ENCODE data around the gene CCDC32.
"Not testable (repeated sequence)": the region's sequence is repeated elsewhere in the genome, so short reads cannot be mapped to it uniquely, and the experiment has no call there.

Gene CCDC32

DNA sequence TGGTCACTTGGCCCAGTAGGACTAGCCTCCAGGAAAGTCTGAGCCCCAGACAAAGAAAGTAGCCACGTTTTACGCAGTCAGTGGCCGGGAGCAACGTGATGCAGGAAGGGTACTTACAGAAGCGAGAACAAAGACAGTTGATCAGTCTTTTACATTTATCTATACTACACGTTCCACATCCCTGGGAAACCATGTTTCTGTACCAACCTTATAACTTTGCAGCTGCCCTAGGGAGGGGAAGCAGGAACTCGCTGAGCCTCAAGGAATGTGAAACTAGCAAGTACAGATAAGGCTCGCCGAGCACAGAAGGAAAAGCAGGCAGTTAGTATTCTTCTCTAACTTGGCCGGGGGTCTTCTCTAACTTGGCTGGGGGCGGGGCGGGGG lies 25.8 kb upstream of the CCDC32 start:
- no peaks in the 10 kb centered on the region for H3K27me3 ChIP-seq (ENCODE audit: insufficient read depth, poor library complexity, severe bottlenecking)
- no peak overlapping the region for H3K4me3 ChIP-seq (replicated peaks; ENCODE audit: insufficient read depth, low read length)
- no peak overlapping the region for H3K27ac ChIP-seq (replicated peaks)
- DNase-seq (ENCODE audit: low read depth in 1 of 2, low spot score in 1 of 2), result no peak
- TF ChIP-seq POLR2AphosphoS5 (IDR thresholded peaks at IDR 0.05; ENCODE audit: low read depth) (no peak), GABPA (IDR thresholded peaks at IDR 0.05; ENCODE audit: low read depth) (no peak), SPI1 (IDR thresholded peaks at IDR 0.05; ENCODE audit: borderline replicate concordance, low read depth) (no peak)
- TF ChIP-seq, protein P1, sequence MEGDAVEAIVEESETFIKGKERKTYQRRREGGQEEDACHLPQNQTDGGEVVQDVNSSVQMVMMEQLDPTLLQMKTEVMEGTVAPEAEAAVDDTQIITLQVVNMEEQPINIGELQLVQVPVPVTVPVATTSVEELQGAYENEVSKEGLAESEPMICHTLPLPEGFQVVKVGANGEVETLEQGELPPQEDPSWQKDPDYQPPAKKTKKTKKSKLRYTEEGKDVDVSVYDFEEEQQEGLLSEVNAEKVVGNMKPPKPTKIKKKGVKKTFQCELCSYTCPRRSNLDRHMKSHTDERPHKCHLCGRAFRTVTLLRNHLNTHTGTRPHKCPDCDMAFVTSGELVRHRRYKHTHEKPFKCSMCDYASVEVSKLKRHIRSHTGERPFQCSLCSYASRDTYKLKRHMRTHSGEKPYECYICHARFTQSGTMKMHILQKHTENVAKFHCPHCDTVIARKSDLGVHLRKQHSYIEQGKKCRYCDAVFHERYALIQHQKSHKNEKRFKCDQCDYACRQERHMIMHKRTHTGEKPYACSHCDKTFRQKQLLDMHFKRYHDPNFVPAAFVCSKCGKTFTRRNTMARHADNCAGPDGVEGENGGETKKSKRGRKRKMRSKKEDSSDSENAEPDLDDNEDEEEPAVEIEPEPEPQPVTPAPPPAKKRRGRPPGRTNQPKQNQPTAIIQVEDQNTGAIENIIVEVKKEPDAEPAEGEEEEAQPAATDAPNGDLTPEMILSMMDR (IDR thresholded peaks at IDR 0.05; ENCODE audit: insufficient read depth, low read length), result no peak
- TF ChIP-seq, protein P2, sequence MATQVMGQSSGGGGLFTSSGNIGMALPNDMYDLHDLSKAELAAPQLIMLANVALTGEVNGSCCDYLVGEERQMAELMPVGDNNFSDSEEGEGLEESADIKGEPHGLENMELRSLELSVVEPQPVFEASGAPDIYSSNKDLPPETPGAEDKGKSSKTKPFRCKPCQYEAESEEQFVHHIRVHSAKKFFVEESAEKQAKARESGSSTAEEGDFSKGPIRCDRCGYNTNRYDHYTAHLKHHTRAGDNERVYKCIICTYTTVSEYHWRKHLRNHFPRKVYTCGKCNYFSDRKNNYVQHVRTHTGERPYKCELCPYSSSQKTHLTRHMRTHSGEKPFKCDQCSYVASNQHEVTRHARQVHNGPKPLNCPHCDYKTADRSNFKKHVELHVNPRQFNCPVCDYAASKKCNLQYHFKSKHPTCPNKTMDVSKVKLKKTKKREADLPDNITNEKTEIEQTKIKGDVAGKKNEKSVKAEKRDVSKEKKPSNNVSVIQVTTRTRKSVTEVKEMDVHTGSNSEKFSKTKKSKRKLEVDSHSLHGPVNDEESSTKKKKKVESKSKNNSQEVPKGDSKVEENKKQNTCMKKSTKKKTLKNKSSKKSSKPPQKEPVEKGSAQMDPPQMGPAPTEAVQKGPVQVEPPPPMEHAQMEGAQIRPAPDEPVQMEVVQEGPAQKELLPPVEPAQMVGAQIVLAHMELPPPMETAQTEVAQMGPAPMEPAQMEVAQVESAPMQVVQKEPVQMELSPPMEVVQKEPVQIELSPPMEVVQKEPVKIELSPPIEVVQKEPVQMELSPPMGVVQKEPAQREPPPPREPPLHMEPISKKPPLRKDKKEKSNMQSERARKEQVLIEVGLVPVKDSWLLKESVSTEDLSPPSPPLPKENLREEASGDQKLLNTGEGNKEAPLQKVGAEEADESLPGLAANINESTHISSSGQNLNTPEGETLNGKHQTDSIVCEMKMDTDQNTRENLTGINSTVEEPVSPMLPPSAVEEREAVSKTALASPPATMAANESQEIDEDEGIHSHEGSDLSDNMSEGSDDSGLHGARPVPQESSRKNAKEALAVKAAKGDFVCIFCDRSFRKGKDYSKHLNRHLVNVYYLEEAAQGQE (IDR thresholded peaks at IDR 0.05; ENCODE audit: insufficient replicate concordance, low read depth), result no peak

DNA sequence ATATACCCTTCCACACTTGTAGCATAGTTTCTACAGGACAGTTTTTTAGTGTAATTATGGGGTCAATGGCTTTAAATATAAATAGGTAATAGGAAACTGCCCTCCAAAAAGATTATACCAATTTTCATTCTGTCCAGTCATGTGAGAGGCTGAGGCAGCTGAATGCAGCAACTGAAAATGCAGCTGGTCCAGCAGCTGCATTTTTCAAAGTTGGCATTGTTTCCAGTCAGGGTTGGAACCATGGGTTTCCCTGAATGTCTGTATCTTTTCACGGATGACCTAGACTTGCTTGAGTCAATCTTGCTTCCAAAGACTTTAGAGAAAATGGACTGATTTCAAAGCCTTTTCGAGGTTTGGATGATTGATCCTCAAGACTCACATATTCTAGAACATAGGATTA lies 19.3 kb upstream of the CCDC32 start:
- no peak for TF ChIP-seq GABPA (IDR thresholded peaks at IDR 0.05; ENCODE audit: low read depth)
- H3K27ac ChIP-seq (replicated peaks), result no peak overlapping the region
- H3K27me3 ChIP-seq (ENCODE audit: insufficient read depth, poor library complexity, severe bottlenecking), result no peaks in the 10 kb centered on the region
- H3K4me3 ChIP-seq (replicated peaks; ENCODE audit: insufficient read depth, low read length), result no peak overlapping the region
- DNase-seq (ENCODE audit: low read depth in 1 of 2, low spot score in 1 of 2), result no peak

DNA sequence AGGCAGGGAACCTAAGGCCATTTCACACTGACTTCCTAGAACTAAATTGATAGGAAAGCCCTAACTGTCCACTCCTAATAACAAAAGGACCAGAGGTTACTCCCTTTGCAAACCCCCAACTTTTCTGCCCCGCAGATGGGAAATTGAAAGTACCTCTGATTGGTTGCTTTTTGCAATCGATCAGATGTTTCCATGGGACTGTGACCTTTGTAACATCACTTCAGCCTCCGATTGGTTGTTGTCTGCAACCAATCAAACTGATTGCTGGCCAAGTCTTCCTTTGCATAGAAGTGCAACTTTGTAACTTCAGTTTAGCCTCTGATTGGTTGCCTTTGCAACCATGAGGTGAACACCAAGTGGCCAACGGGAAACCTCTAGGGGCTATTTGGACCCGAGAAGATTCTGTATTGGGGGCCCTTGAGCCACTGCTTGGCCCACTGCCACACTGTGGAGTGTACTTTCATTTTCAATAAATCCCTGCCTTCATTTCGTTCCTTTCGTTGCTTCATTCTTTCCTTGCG lies 17.9 kb upstream of the CCDC32 start:
- peak; percentile 36 to 49 for DNase-seq (ENCODE audit: low read depth in 1 of 2, low spot score in 1 of 2)
- H3K4me3 ChIP-seq (replicated peaks; ENCODE audit: insufficient read depth, low read length), result peak overlapping the region; percentile 31
- no peaks in the 10 kb centered on the region for H3K27me3 ChIP-seq (ENCODE audit: insufficient read depth, poor library complexity, severe bottlenecking)
- H3K27ac ChIP-seq (replicated peaks), result 0 out of 2 replicates have a peak overlapping the region, but pooled peaks have one; percentile 17
- TF ChIP-seq GABPA (IDR thresholded peaks at IDR 0.05; ENCODE audit: low read depth) (no peak), POLR2AphosphoS5 (IDR thresholded peaks at IDR 0.05; ENCODE audit: low read depth) (no peak), SPI1 (IDR thresholded peaks at IDR 0.05; ENCODE audit: borderline replicate concordance, low read depth) (no peak)
- TF ChIP-seq, protein P2 (IDR thresholded peaks at IDR 0.05; ENCODE audit: insufficient replicate concordance, low read depth), result no peak
- TF ChIP-seq, protein P1 (IDR thresholded peaks at IDR 0.05; ENCODE audit: insufficient read depth, low read length), result no peak

DNA sequence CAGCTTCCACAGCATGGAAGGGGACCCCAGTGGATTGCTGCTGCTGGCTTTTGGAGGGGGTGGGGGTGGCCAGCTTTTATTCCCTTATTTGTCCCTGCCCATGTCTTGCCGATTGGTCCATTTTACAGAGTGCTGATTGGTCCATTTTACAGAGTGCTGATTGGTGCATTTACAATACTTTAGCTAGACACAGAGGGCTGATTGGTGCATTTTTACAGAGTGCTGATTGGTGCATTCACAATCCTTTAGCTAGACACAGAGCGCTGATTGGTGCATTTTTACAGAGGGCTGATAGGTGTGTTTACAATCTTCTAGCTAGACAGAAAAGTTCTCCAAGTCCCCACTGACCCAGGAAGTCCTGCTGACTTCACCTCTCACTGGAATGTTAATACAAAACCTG lies 17.0 kb upstream of the CCDC32 start:
- not testable (repeated sequence) for DNase-seq (ENCODE audit: low read depth in 1 of 2, low spot score in 1 of 2); H3K4me3 ChIP-seq (replicated peaks; ENCODE audit: insufficient read depth, low read length); H3K27me3 ChIP-seq (ENCODE audit: insufficient read depth, poor library complexity, severe bottlenecking); H3K27ac ChIP-seq (replicated peaks)

DNA sequence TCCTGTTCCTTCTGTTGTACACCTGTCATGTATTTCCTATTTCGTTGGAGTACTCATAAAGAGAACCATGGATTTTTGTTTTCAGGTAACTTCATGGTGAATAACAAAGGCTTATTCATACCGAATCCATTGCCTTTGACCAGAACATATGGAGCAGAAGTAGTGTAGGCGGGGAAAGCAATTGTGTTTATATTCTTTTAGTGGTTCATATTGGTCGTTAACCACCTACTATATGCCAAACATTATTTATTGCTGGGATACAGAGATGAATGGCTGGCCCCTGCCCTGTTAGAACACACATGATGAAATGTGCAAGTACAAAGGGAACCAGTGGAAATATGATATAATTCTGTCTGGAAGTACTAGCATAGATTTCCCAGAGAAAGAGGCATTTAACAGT lies 14.1 kb upstream of the CCDC32 start:
- no peak for TF ChIP-seq SPI1 (IDR thresholded peaks at IDR 0.05; ENCODE audit: borderline replicate concordance, low read depth)
- TF ChIP-seq POLR2AphosphoS5 (IDR thresholded peaks at IDR 0.05; ENCODE audit: low read depth), result no peak
- TF ChIP-seq, protein P1 (IDR thresholded peaks at IDR 0.05; ENCODE audit: insufficient read depth, low read length), result no peak
- TF ChIP-seq GABPA (IDR thresholded peaks at IDR 0.05; ENCODE audit: low read depth), result no peak
- TF ChIP-seq, protein P2 (IDR thresholded peaks at IDR 0.05; ENCODE audit: insufficient replicate concordance, low read depth), result no peak
- Histone ChIP-seq H3K4me3 (replicated peaks; ENCODE audit: insufficient read depth, low read length) (no peak overlapping the region), H3K27ac (replicated peaks) (no peak overlapping the region), H3K27me3 (ENCODE audit: insufficient read depth, poor library complexity, severe bottlenecking) (no peaks in the 10 kb centered on the region)
- no peak for DNase-seq (ENCODE audit: low read depth in 1 of 2, low spot score in 1 of 2)

DNA sequence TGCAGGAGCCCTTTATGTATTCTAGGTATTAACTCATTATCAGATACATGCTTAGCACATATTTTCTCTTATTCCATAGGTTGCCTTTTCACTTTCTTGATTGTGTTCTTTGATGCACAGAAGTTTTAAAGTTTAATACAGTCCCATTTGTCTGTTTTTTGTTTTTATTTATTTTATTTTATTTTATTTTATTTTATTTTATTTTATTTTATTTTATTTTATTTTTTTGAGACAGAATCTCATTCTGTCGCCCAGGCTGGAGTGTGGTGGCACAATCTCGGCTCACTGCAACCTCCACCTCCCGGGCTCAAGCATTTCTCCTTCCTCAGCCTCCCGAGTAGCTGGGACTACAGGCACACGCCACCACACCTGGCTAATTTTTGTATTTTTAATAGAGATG lies 12.1 kb upstream of the CCDC32 start:
- not testable (repeated sequence) for H3K4me3 ChIP-seq (replicated peaks; ENCODE audit: insufficient read depth, low read length); H3K27ac ChIP-seq (replicated peaks); H3K27me3 ChIP-seq (ENCODE audit: insufficient read depth, poor library complexity, severe bottlenecking); DNase-seq (ENCODE audit: low read depth in 1 of 2, low spot score in 1 of 2)

Data from HL-60 (cell line).